ENCODE measurements around the gene MAP7D2. TPM values are rescaled to one million over a fixed set of nuclear protein-coding genes. Genes with fewer than 3 reads are reported as not detected.

Gene MAP7D2
- total and polyA plus RNA-seq, 9 of the 15 experiments (the other 6 are each of a cell fraction or from before 2014, with no cell fraction given) = 0.01 to 0.04 (median 0.03) TPM; not detected in 4

DNA sequence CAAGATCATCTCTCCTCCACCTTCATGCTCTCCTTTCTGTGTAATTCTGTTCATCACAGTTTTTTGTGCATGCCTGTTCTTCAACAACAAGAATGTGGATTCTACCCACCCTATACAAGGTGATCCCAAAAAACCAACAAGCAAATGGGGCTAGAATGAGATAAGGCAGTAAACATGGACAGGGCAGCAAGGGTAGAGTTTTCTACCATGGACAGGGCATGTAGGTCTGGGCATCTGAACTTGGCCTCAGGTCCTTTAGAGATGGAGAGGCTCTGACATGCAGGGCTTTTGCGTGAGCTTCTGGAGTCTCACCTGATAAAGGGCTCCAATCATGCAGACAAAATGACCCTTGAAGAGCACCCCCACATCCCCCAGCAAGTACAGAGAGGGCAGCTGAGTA is 36.4 kb downstream of the MAP7D2 start:
- no peak overlapping the region for H2AFZ ChIP-seq (ENCODE audit: low read depth, low read length)
- ChIA-PET POLR2A (no interaction called here), CTCF (ENCODE audit: low intra/inter-chr PET ratio) (no interaction called here)
- no peaks in the 10 kb centered on the region for H3K36me3 ChIP-seq (ENCODE audit: control insufficient read depth, insufficient read depth, low read length)
- H3K4me1 ChIP-seq (replicated peaks in 1 of 2; ENCODE audit: control insufficient read depth in 2 of 2, insufficient read depth in 2 of 2, low read length in 2 of 2) = no peaks in the 10 kb centered on the region
- no peak overlapping the region for H3K4me3 ChIP-seq
- H3K4me2 ChIP-seq (ENCODE audit: insufficient read depth, low read length) = no peak overlapping the region
- H3K27me3 ChIP-seq (ENCODE audit: control insufficient read depth in 2 of 2, insufficient read depth in 2 of 2, low read length in 2 of 2) = peaks cover 6 to 23% of the 10 kb centered on the region in 2 experiments; a peak in 4 of 5 replicates
- in situ Hi-C loops (cut with MboI) (no loop called here), intact Hi-C loops (cut with micrococcal nuclease) (no loop called here)
- H3K9ac ChIP-seq (ENCODE audit: insufficient read depth in 1 of 2, low read depth in 2 of 2, low read length in 2 of 2) = no peak overlapping the region
- no peaks in the 10 kb centered on the region; the same call in 1 of the 2 replicates for H4K20me1 ChIP-seq (replicated peaks; ENCODE audit: control insufficient read depth, insufficient read depth, low read length)
- H3K9me3 ChIP-seq (replicated peaks; ENCODE audit: control insufficient read depth, insufficient read depth, low read depth, low read length) = no peaks in the 10 kb centered on the region
- FAIRE-seq (no peak), DNase-seq (ENCODE audit: extremely low read depth in 1 of 4, low spot score in 3 of 4) (no peak), ATAC-seq (no peak)
- no peaks in the 10 kb centered on the region for H3K79me2 ChIP-seq (ENCODE audit: control insufficient read depth, insufficient read depth, low read length)
- H3K9me1 ChIP-seq (ENCODE audit: control insufficient read depth, insufficient read depth, low read length) = no peaks in the 10 kb centered on the region
- no peak overlapping the region for H3K27ac ChIP-seq (ENCODE audit: extremely low read depth, low read depth, low read length)
- TF ChIP-seq NBN (IDR thresholded peaks at IDR 0.05; ENCODE audit: low read depth) = no peak
- TF ChIP-seq TAL1 (IDR thresholded peaks at IDR 0.05) = no peak
- no peak for TF ChIP-seq HLTF (IDR thresholded peaks at IDR 0.05)
- BruUV-seq (replicated peaks) = no TSS peak
- 0% methylated on average over 1 of the region's 1 CpG for WGBS (ENCODE audit: insufficient coverage, low coverage, missing lambda C conversion rate)

DNA sequence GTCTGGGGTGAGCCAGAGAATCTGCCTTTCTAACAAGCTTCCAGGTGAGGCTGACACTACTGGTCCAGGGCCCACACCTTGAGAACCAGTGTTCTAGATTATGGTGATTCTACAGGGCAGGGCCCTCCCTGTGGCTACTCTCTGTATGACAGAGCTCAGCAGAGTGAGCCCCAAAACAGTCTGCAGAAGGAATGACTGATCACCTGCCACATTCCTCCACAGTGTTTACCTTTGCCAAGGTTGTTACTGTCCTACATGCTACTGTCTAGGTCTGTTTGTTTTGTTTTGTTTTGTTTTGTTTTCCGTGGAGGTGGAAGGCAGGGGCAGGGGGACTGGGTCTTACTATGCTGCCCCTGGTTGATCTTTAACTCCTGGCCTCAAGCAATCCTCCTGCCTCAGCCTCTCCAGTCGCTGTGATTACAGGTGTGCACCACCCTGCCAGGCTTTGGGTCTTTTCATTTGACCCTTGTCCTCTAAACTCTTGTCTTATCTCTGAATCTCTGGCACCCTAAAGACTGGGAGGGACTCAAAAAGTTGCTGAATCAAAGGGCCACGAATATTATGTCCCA is 45.1 kb downstream of the MAP7D2 start:
- no peaks in the 10 kb centered on the region for H3K79me2 ChIP-seq (ENCODE audit: control insufficient read depth, insufficient read depth, low read length)
- no peak overlapping the region for H3K4me2 ChIP-seq (ENCODE audit: insufficient read depth, low read length)
- 0 out of 2 replicates have a peak, but pooled peaks cover 5% of the 10 kb centered on the region for H4K20me1 ChIP-seq (replicated peaks; ENCODE audit: control insufficient read depth, insufficient read depth, low read length)
- H2AFZ ChIP-seq (ENCODE audit: low read depth, low read length) = no peak overlapping the region
- no peaks in the 10 kb centered on the region for H3K4me1 ChIP-seq (replicated peaks in 1 of 2; ENCODE audit: control insufficient read depth in 2 of 2, insufficient read depth in 2 of 2, low read length in 2 of 2)
- ATAC-seq = no peak; the same call in 2 of the 3 replicates
- FAIRE-seq = no peak
- WGBS (ENCODE audit: insufficient coverage, low coverage, missing lambda C conversion rate) = 0% methylated on average over 3 of the region's 3 CpGs
- ChIA-PET POLR2A (no interaction called here), CTCF (ENCODE audit: low intra/inter-chr PET ratio) (no interaction called here)
- H3K36me3 ChIP-seq (ENCODE audit: control insufficient read depth, insufficient read depth, low read length) = no peaks in the 10 kb centered on the region
- no peak overlapping the region for H3K9ac ChIP-seq (ENCODE audit: insufficient read depth in 1 of 2, low read depth in 2 of 2, low read length in 2 of 2)
- no peak for DNase-seq (ENCODE audit: extremely low read depth in 1 of 4, low spot score in 3 of 4)
- H3K9me3 ChIP-seq (replicated peaks; ENCODE audit: control insufficient read depth, insufficient read depth, low read depth, low read length) = no peaks in the 10 kb centered on the region
- H3K27me3 ChIP-seq (ENCODE audit: control insufficient read depth in 2 of 2, insufficient read depth in 2 of 2, low read length in 2 of 2) = peaks cover 0 to 4% of the 10 kb centered on the region in 2 experiments; a peak in 3 of 5 replicates
- no peak overlapping the region for H3K4me3 ChIP-seq
- BruUV-seq (replicated peaks) = no TSS peak
- intact Hi-C loops (cut with micrococcal nuclease) (no loop called here), in situ Hi-C loops (cut with MboI) (no loop called here)
- TF ChIP-seq SRF (CRISPR knock-in tag; IDR thresholded peaks at IDR 0.05) = no peak
- TF ChIP-seq STAT5A (IDR thresholded peaks at IDR 0.05; ENCODE audit: borderline replicate concordance, low read length) = no peak
- no peak overlapping the region for H3K27ac ChIP-seq (ENCODE audit: extremely low read depth, low read depth, low read length)
- H3K9me1 ChIP-seq (ENCODE audit: control insufficient read depth, insufficient read depth, low read length) = no peaks in the 10 kb centered on the region
